Chondrocyte (in vitro differentiated cells): Measurements from ENCODE around the gene TTR. TPM values are rescaled to one million over a fixed set of nuclear protein-coding genes. Genes with fewer than 3 reads are reported as not detected.

Source experiments
- DNase-seq: peaks from one replicate; pipeline ENCODE4 v3.0.0; 2021; ENCODE audit warnings: mixed read lengths, low spot score
- H3K27ac Mint-ChIP-seq: one replicate; pipeline ENCODE4 v1.8.0; 2021; ENCODE audit warnings: mild to moderate bottlenecking, moderate library complexity, mixed read lengths; ENCODE audit not compliant: unreplicated experiment
- H3K27me3 Mint-ChIP-seq: 2 replicates; pipeline ENCODE4 v1.8.0; 2021; ENCODE audit warnings: low read depth, mixed read lengths
- H3K36me3 Mint-ChIP-seq: 2 replicates; pipeline ENCODE4 v1.8.0; 2021; ENCODE audit warnings: low read depth, mixed read lengths
- H3K4me1 Mint-ChIP-seq: 2 replicates; pipeline ENCODE4 v1.8.0; 2021; ENCODE audit warnings: low read depth, mild to moderate bottlenecking, mixed read lengths
- H3K4me3 Mint-ChIP-seq: one replicate; pipeline ENCODE4 v1.8.0; 2021; ENCODE audit warnings: mild to moderate bottlenecking, moderate library complexity, mixed read lengths; ENCODE audit not compliant: unreplicated experiment
- H3K9me3 Mint-ChIP-seq: 2 replicates; pipeline ENCODE4 v1.8.0; 2021; ENCODE audit warnings: low read depth, mixed read lengths
- CTCF ChIP-seq: fragments of 200-600 bp; sonication (generic); IDR thresholded peaks from 2 replicates; pipeline ENCODE4 v1.5.0; 2021; ENCODE audit warnings: antibody characterized with exemption, mild to moderate bottlenecking, moderate library complexity
- total RNA-seq: library from RNA; stranded (reverse); gene quantifications from 3 replicates; pipeline ENCODE4 v1.2.1, GENCODE V29; 2021

The TTR gene
- total RNA-seq, 1 donor from 2014 or later: not detected

GRCh38 chr18:31603315-31603714 lies 11.6 kb downstream of the TTR start:
- Mint-ChIP-seq H3K27ac (no peak overlapping the region), H3K4me3 (no peak overlapping the region), H3K27me3 (peaks cover 2% of the 10 kb centered on the region), H3K36me3 (no peaks in the 10 kb centered on the region), H3K9me3 (no peaks in the 10 kb centered on the region), H3K4me1 (no peaks in the 10 kb centered on the region)
- DNase-seq: no peak
- TF ChIP-seq CTCF: no peak

- H3K36me3 Mint-ChIP-seq: no peaks in the 10 kb centered on the region
- no peak for TF ChIP-seq CTCF
- peaks cover 2% of the 10 kb centered on the region for H3K27me3 Mint-ChIP-seq
- no peak for DNase-seq
- no peak overlapping the region for H3K27ac Mint-ChIP-seq
- no peaks in the 10 kb centered on the region for H3K4me1 Mint-ChIP-seq
- no peak overlapping the region for H3K4me3 Mint-ChIP-seq
- H3K9me3 Mint-ChIP-seq: no peaks in the 10 kb centered on the region
Observed at GRCh38 chr18:31606265-31606664, 14.6 kb downstream of the TTR start.

- Mint-ChIP-seq H3K27ac (no peak overlapping the region), H3K27me3 (peaks cover 2% of the 10 kb centered on the region), H3K36me3 (no peaks in the 10 kb centered on the region), H3K4me1 (peaks cover 5% of the 10 kb centered on the region), H3K4me3 (no peak overlapping the region), H3K9me3 (no peaks in the 10 kb centered on the region)
- TF ChIP-seq CTCF: no peak
- no peak for DNase-seq
Observed at GRCh38 chr18:31607384-31607783, 15.7 kb downstream of the TTR start.

GRCh38 chr18:31609886-31610285 lies 18.2 kb downstream of the TTR start:
- H3K9me3 Mint-ChIP-seq: no peaks in the 10 kb centered on the region
- no peak for DNase-seq
- H3K36me3 Mint-ChIP-seq: no peaks in the 10 kb centered on the region
- peaks cover 2% of the 10 kb centered on the region for H3K27me3 Mint-ChIP-seq
- H3K27ac Mint-ChIP-seq: no peak overlapping the region
- H3K4me3 Mint-ChIP-seq: no peak overlapping the region
- no peak for TF ChIP-seq CTCF
- H3K4me1 Mint-ChIP-seq: peaks cover 5% of the 10 kb centered on the region

- Mint-ChIP-seq H3K4me3 (no peak overlapping the region), H3K36me3 (no peaks in the 10 kb centered on the region), H3K27me3 (peaks cover 2% of the 10 kb centered on the region), H3K27ac (no peak overlapping the region), H3K9me3 (no peaks in the 10 kb centered on the region), H3K4me1 (peaks cover 5% of the 10 kb centered on the region)
- TF ChIP-seq CTCF: no peak
- DNase-seq: no peak
Observed at GRCh38 chr18:31610286-31611205, 18.9 kb downstream of the TTR start.
